GM19467 (cell line): Measurements from ENCODE around the gene EPRS1.
"Not testable (repeated sequence)": the region's sequence is repeated elsewhere in the genome, so short reads cannot be mapped to it uniquely, and the experiment has no call there.

Experiments used
- ATAC-seq: cut with Tn5 transposase; IDR thresholded peaks from one replicate; pipeline ENCODE4 v1.9.1; 2021; ENCODE audit warnings: mild to moderate bottlenecking, moderate library complexity; ENCODE audit not compliant: unreplicated experiment

EPRS1 gene

GRCh38 chr1:220040028-220040596, 6.2 kb downstream of the EPRS1 start:
- ATAC-seq, result no peak

DNA sequence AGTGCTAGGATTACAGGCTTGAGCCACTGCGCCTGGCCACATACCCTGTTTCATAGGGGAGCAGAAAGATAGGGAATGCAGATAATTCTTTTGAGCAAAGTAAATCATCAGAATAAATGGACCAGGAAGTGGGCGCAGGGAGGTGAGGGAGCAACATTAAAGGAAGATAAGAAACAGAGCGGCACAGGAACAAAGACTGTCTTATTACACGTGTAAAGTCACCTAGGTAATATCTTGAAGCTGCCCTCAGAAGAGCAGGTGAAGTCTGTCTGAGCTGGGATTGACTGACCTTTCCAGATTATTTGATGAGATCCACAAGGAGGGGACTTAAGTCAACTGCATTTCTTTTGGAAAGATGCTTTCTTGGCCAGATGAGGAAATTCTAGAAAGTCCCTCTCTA, 7.7 kb downstream of the EPRS1 start:
- no peak for ATAC-seq

DNA sequence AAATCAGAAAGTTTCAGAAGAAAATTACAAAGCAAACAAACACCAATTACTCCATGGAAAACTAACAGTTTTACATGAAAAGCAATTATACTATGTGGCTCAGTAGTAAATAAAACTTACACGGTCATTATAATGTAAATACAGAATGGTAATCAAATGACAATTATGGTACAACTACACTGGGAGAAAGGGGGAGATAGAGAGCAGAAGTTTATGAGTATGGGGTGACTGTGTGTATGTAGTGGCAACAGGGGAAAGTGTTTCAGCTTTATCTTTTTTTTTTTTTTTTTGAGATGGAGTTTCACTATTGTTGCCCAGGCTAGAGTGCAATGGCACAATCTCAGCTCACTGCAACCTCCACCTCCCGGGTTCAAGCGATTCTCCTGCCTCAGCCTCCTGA, 8.5 kb downstream of the EPRS1 start:
- ATAC-seq, result not testable (repeated sequence)

DNA sequence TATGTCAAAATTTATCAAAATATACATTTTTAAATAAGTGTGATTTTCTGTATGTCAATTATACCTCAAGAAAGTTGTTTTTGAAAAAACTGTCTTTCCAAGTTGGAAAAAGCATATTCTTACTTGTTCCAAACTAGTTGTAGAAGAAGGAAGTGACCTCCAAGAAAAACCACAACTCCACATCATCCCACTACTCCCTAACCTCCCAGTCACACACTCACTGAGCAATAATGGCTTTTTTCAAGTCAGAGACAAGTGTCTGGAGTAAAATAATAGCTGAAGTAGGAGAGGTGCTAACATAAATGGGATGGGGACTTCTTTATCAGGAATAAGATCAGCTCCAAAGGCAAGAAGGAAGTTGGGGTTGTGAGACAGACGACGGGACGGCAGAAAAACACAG, 13.4 kb downstream of the EPRS1 start:
- ATAC-seq, result no peak

- ATAC-seq, result no peak
These were observed 15.0 kb downstream of the EPRS1 start for GRCh38 chr1:220031287-220031686.

GRCh38 chr1:220028346-220028895, 17.9 kb downstream of the EPRS1 start:
- ATAC-seq, result peak; percentile 66

GRCh38 chr1:220019071-220019470, 27.2 kb downstream of the EPRS1 start:
- ATAC-seq, result no peak

- peak; percentile 82 for ATAC-seq
These were observed 32.8 kb downstream of the EPRS1 start for GRCh38 chr1:220013497-220013896.

- ATAC-seq, result no peak
These were observed 34.0 kb downstream of the EPRS1 start for GRCh38 chr1:220012259-220012658.

GRCh38 chr1:220011620-220012019, 34.7 kb downstream of the EPRS1 start:
- ATAC-seq, result no peak

- no peak for ATAC-seq
These were observed 38.9 kb downstream of the EPRS1 start for GRCh38 chr1:220007438-220007837.

DNA sequence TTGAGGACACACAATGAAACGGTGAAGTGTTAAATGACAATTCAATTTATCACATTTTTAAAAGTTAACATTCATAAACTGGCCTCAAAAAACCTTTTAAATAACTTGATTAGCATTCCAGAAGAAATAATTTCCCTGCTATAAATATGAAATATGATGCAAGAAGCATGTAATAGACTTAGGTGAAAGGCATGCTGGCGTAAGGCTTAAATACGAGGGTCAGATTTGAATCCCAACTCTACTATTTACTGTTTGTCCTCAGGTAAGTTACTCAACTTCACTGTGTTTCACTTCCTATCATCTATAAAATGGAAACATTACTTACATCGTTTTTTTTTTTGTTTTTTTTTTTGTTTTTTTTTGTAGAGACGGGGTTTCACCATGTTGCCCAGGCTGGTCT, 40.8 kb downstream of the EPRS1 start:
- no peak for ATAC-seq

DNA sequence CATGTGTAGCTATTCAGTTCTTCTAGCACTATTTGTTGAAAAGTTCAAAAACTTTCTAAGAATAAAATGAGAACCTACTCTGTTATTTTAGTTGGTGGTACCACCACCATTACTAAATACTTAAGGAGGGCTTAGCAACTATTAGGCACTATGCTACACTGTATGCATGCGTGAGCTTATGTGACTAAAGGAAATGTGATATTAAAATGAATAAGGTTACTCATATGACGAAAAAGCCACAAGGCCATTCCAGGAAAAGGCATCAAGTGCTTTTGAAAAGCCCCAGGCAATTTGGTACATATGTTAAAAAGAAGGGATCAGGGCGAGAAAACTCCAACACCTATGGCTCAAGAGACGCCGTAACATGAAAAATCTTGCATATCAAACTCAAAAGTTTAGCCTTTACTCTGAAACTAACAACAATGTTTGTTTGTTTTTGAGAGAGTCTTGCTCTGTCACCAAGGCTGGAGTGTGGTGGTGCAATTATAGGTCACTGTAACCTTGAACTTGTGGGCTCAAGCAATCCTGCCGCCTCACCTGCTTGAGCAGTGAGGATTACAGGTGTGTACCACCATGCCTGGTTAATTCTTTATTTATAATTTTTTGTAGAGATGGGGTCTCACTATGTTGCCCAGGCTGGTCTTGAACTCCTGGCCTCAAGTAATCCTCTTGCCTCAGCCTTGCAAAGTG, 42.5 kb downstream of the EPRS1 start:
- no peak for ATAC-seq

DNA sequence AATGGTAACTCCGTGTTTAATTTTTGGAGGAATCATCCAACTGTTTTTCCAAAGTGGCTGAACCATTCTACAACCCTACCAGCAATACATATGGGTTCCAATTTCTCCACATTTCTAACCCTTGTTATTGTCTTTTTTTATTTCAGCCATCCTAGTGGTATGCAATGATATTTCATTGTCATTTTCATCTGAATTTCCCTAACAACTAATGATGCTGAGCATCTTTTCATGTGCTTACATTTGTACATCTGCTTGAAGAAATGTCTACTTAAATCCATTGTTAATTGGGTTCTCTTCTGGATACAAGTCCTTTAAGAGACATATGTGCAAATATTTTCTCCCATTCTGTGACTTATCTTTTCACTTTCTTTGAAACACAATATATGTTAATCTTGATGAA, 43.3 kb downstream of the EPRS1 start:
- no peak for ATAC-seq

- ATAC-seq, result no peak
These were observed 45.2 kb downstream of the EPRS1 start for GRCh38 chr1:220001095-220001501.

DNA sequence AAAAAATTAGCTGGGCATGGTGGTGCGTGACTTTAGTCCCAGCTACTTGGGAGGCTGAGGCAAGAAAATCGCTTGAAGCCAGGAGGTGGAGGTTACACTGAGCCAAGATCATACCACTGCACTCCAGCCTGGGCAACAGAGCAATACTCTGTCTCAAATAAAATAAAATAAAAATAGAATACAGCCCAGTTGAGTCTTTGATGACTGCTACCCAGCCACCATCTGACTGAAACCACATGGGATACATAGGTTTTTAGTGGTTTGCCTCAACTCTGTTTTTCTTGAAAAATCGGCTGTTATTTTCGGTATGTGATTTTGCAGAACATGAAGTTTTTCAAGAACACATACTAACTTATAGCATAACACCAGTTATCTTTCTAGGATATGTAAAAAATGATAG, 46.5 kb downstream of the EPRS1 start:
- no peak for ATAC-seq
